ENCODE measurements around the gene STMND1.

The STMND1 gene

DNA sequence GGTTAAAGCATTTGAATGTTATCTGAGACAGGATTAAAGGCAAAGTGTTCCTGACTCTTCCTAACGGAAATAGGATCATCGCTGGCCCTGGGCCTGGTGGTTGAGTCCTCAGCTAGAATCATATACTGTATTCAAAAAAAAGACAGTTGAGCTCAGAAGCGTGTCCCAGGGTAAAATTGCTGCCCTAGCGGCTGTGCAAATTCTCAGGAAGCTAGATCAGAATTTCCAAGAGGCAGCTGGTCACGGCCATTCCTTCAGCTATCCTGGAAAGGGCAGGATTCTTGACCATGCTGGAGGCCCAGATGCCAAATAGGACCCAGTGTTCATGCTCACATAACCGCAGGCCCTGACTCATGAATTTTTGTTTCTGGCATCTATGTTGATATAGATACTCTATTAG lies 67.4 kb downstream of the STMND1 start:
- Histone ChIP-seq H3K14ac (ENCODE audit: low read length) (no peak overlapping the region), H4K8ac (ENCODE audit: low read depth, low read length) (no peak overlapping the region), H3K18ac (ENCODE audit: low read length) (no peak overlapping the region), H2AK5ac (ENCODE audit: low read depth, low read length) (no peak overlapping the region), H3K23ac (ENCODE audit: low read depth, low read length, poor library complexity) (no peak overlapping the region), H3K4me1 (ENCODE audit: control insufficient read depth in 2 of 2, insufficient read depth in 1 of 2, low read depth in 1 of 2, low read length in 2 of 2) (no peaks in the 10 kb centered on the region), H2BK12ac (ENCODE audit: low read length) (no peak overlapping the region), H2BK5ac (ENCODE audit: low read length) (no peak overlapping the region), H3K4me3 (ENCODE audit: low read length in 2 of 2) (no peak overlapping the region), H3K4ac (ENCODE audit: low read length) (no peak overlapping the region), H2BK120ac (ENCODE audit: low read depth, low read length) (no peak overlapping the region), H3K4me2 (ENCODE audit: insufficient read depth, low read length, poor library complexity, severe bottlenecking) (no peak overlapping the region), H2BK15ac (ENCODE audit: low read length) (no peak overlapping the region), H3K27ac (replicated peaks; ENCODE audit: low read length) (no peak overlapping the region), H3K9ac (ENCODE audit: low read depth, low read length, poor library complexity) (no peak overlapping the region), H2AFZ (ENCODE audit: low read length) (no peak overlapping the region), H3K79me1 (ENCODE audit: low read depth, low read length) (no peaks in the 10 kb centered on the region), H4K91ac (ENCODE audit: low read depth, low read length, poor library complexity) (no peak overlapping the region), H3K9me3 (replicated peaks in 1 of 2; ENCODE audit: control insufficient read depth in 2 of 2, insufficient read depth in 1 of 2, low read depth in 1 of 2, low read length in 2 of 2) (no peaks in the 10 kb centered on the region), H3K27me3 (ENCODE audit: control insufficient read depth in 3 of 3, insufficient read depth in 3 of 3, low read depth in 1 of 3, low read length in 3 of 3) (no peaks in the 10 kb centered on the region), H3K36me3 (replicated peaks in 1 of 2; ENCODE audit: control insufficient read depth in 2 of 2, insufficient read depth in 2 of 2, low read length in 2 of 2) (no peaks in the 10 kb centered on the region)
- DNase-seq (ENCODE audit: low spot score): no peak
- no CpG with 5 or more reads among the region's 6 CpGs for WGBS, 2 donors (ENCODE audit: extremely low coverage in 2 of 2, insufficient read length in 2 of 2, insufficient replicate concordance in 1 of 2)

DNA sequence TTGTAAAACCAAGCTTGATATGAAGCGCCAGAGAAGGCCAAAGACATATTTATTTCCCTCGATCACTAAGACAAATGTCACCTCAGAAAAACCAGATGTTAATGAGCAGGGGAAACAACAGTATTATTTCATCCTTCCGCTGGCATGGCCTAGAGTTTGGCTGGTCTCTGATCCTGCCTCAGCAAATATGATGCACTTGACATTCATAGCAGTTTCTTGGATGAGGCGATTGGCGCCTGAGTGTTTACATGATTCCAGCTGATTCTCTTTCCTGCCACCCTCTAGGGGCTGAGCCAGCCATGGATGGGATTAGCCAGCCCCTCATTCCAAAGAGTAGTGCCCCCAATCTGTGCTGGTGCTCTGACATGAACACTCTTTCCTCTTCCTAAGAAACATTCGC lies 67.9 kb downstream of the STMND1 start:
- no peak overlapping the region for H3K18ac ChIP-seq (ENCODE audit: low read length)
- H3K4me2 ChIP-seq (ENCODE audit: insufficient read depth, low read length, poor library complexity, severe bottlenecking): no peak overlapping the region
- H3K4me3 ChIP-seq (ENCODE audit: low read length in 2 of 2): no peak overlapping the region
- H2BK12ac ChIP-seq (ENCODE audit: low read length): no peak overlapping the region
- H3K23ac ChIP-seq (ENCODE audit: low read depth, low read length, poor library complexity): no peak overlapping the region
- H3K9ac ChIP-seq (ENCODE audit: low read depth, low read length, poor library complexity): no peak overlapping the region
- no peak overlapping the region for H3K27ac ChIP-seq (replicated peaks; ENCODE audit: low read length)
- H3K4ac ChIP-seq (ENCODE audit: low read length): no peak overlapping the region
- H3K27me3 ChIP-seq (ENCODE audit: control insufficient read depth in 3 of 3, insufficient read depth in 3 of 3, low read depth in 1 of 3, low read length in 3 of 3): no peaks in the 10 kb centered on the region
- no peak overlapping the region for H4K91ac ChIP-seq (ENCODE audit: low read depth, low read length, poor library complexity)
- H2AK5ac ChIP-seq (ENCODE audit: low read depth, low read length): no peak overlapping the region
- WGBS, 2 donors (ENCODE audit: extremely low coverage in 2 of 2, insufficient read length in 2 of 2, insufficient replicate concordance in 1 of 2): no CpG with 5 or more reads among the region's 6 CpGs
- no peak overlapping the region for H3K14ac ChIP-seq (ENCODE audit: low read length)
- no peak overlapping the region for H2BK120ac ChIP-seq (ENCODE audit: low read depth, low read length)
- no peaks in the 10 kb centered on the region for H3K9me3 ChIP-seq (replicated peaks in 1 of 2; ENCODE audit: control insufficient read depth in 2 of 2, insufficient read depth in 1 of 2, low read depth in 1 of 2, low read length in 2 of 2)
- H3K79me1 ChIP-seq (ENCODE audit: low read depth, low read length): no peaks in the 10 kb centered on the region
- no peak overlapping the region for H2AFZ ChIP-seq (ENCODE audit: low read length)
- H2BK15ac ChIP-seq (ENCODE audit: low read length): no peak overlapping the region
- H4K8ac ChIP-seq (ENCODE audit: low read depth, low read length): no peak overlapping the region
- H3K36me3 ChIP-seq (replicated peaks in 1 of 2; ENCODE audit: control insufficient read depth in 2 of 2, insufficient read depth in 2 of 2, low read length in 2 of 2): no peaks in the 10 kb centered on the region
- H3K4me1 ChIP-seq (ENCODE audit: control insufficient read depth in 2 of 2, insufficient read depth in 1 of 2, low read depth in 1 of 2, low read length in 2 of 2): no peaks in the 10 kb centered on the region
- H2BK5ac ChIP-seq (ENCODE audit: low read length): no peak overlapping the region
- no peak for DNase-seq (ENCODE audit: low spot score)

DNA sequence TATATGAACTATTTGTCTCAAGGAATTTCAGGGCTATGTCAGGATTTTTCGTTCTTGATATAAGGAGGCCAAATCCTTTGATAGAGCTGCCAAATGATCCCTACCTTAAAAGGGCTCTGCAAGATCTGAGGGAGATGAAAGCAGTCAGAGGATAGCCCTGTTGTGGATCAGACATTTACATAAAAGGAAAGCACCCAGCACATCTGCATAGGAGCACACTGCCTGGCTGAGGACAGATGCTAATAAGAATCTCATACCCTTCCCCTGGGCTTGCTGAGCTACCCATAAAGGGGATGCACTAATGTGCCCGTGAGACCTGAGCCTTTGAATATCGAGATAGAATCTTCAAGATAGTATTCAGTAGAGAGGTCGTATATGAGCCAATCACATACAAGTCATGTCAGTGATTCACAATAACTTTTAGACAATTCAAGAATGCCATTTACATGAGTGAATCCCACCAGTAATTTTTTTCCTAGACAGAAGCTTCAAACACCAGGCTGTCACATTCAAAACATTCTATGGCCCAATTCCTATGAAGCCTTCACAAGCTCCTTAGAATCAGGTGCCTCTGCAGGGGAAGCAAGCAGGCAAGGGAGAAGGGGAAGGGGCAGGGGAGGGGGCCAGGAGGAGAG lies 71.1 kb downstream of the STMND1 start:
- no CpG with 5 or more reads among the region's 4 CpGs for WGBS, 2 donors (ENCODE audit: extremely low coverage in 2 of 2, insufficient read length in 2 of 2, insufficient replicate concordance in 1 of 2)
- Histone ChIP-seq H3K14ac (ENCODE audit: low read length) (no peak overlapping the region), H2BK15ac (ENCODE audit: low read length) (no peak overlapping the region)

DNA sequence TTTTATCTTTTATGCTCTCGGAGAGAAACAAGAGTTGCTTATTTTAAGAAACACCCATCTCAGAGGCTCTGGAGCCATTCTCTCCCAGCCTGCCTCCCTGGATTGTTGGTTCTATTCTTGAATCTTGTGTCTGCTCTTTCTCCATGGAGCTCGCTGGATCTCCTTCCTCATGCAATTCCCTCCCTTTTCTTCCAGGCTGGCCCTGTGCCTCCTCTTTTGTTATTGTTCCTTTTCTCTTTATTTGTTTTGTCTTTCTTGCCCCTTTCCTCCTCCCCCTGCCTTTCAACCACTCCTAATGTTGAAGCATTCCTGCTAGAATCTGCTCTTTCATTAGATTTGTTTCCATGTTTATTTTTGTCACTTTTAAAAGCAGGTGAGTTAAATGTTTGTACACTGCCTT lies 76.5 kb downstream of the STMND1 start:
- H2AK5ac ChIP-seq (ENCODE audit: low read depth, low read length): no peak overlapping the region
- no peak overlapping the region for H3K14ac ChIP-seq (ENCODE audit: low read length)
- H2BK120ac ChIP-seq (ENCODE audit: low read depth, low read length): no peak overlapping the region
- H4K8ac ChIP-seq (ENCODE audit: low read depth, low read length): no peak overlapping the region
- H2AFZ ChIP-seq (ENCODE audit: low read length): no peak overlapping the region
- WGBS, 2 donors (ENCODE audit: extremely low coverage in 2 of 2, insufficient read length in 2 of 2, insufficient replicate concordance in 1 of 2): no CpG with 5 or more reads among the region's 2 CpGs
- no peaks in the 10 kb centered on the region for H3K4me1 ChIP-seq (ENCODE audit: control insufficient read depth in 2 of 2, insufficient read depth in 1 of 2, low read depth in 1 of 2, low read length in 2 of 2)
- H3K27me3 ChIP-seq (ENCODE audit: control insufficient read depth in 3 of 3, insufficient read depth in 3 of 3, low read depth in 1 of 3, low read length in 3 of 3): no peaks in the 10 kb centered on the region
- no peak overlapping the region for H3K4me2 ChIP-seq (ENCODE audit: insufficient read depth, low read length, poor library complexity, severe bottlenecking)
- H3K4me3 ChIP-seq (ENCODE audit: low read length in 2 of 2): no peak overlapping the region
- H3K18ac ChIP-seq (ENCODE audit: low read length): no peak overlapping the region
- DNase-seq (ENCODE audit: low spot score): no peak
- no peaks in the 10 kb centered on the region for H3K79me1 ChIP-seq (ENCODE audit: low read depth, low read length)
- H3K23ac ChIP-seq (ENCODE audit: low read depth, low read length, poor library complexity): no peak overlapping the region
- H2BK5ac ChIP-seq (ENCODE audit: low read length): no peak overlapping the region
- no peak overlapping the region for H3K27ac ChIP-seq (replicated peaks; ENCODE audit: low read length)
- H2BK12ac ChIP-seq (ENCODE audit: low read length): no peak overlapping the region
- no peaks in the 10 kb centered on the region for H3K36me3 ChIP-seq (replicated peaks in 1 of 2; ENCODE audit: control insufficient read depth in 2 of 2, insufficient read depth in 2 of 2, low read length in 2 of 2)
- H3K4ac ChIP-seq (ENCODE audit: low read length): no peak overlapping the region
- no peak overlapping the region for H2BK15ac ChIP-seq (ENCODE audit: low read length)
- H3K9me3 ChIP-seq (replicated peaks in 1 of 2; ENCODE audit: control insufficient read depth in 2 of 2, insufficient read depth in 1 of 2, low read depth in 1 of 2, low read length in 2 of 2): peaks cover 0 to 2% of the 10 kb centered on the region in 2 donors
- no peak overlapping the region for H4K91ac ChIP-seq (ENCODE audit: low read depth, low read length, poor library complexity)
- no peak overlapping the region for H3K9ac ChIP-seq (ENCODE audit: low read depth, low read length, poor library complexity)

More for the DNA sequence above, 71.1 kb downstream of the STMND1 start:
- Histone ChIP-seq H4K8ac (ENCODE audit: low read depth, low read length) (no peak overlapping the region), H4K91ac (ENCODE audit: low read depth, low read length, poor library complexity) (no peak overlapping the region), H3K4me2 (ENCODE audit: insufficient read depth, low read length, poor library complexity, severe bottlenecking) (no peak overlapping the region), H3K4ac (ENCODE audit: low read length) (no peak overlapping the region), H3K18ac (ENCODE audit: low read length) (no peak overlapping the region), H3K4me3 (ENCODE audit: low read length in 2 of 2) (no peak overlapping the region), H3K9me3 (replicated peaks in 1 of 2; ENCODE audit: control insufficient read depth in 2 of 2, insufficient read depth in 1 of 2, low read depth in 1 of 2, low read length in 2 of 2) (peaks cover 0 to 2% of the 10 kb centered on the region in 2 donors), H2BK5ac (ENCODE audit: low read length) (no peak overlapping the region), H3K27ac (replicated peaks; ENCODE audit: low read length) (no peak overlapping the region), H3K36me3 (replicated peaks in 1 of 2; ENCODE audit: control insufficient read depth in 2 of 2, insufficient read depth in 2 of 2, low read length in 2 of 2) (no peaks in the 10 kb centered on the region), H2BK120ac (ENCODE audit: low read depth, low read length) (no peak overlapping the region), H2BK12ac (ENCODE audit: low read length) (no peak overlapping the region), H3K23ac (ENCODE audit: low read depth, low read length, poor library complexity) (no peak overlapping the region), H3K27me3 (ENCODE audit: control insufficient read depth in 3 of 3, insufficient read depth in 3 of 3, low read depth in 1 of 3, low read length in 3 of 3) (no peaks in the 10 kb centered on the region), H3K9ac (ENCODE audit: low read depth, low read length, poor library complexity) (no peak overlapping the region), H3K4me1 (ENCODE audit: control insufficient read depth in 2 of 2, insufficient read depth in 1 of 2, low read depth in 1 of 2, low read length in 2 of 2) (no peaks in the 10 kb centered on the region), H3K79me1 (ENCODE audit: low read depth, low read length) (no peaks in the 10 kb centered on the region), H2AK5ac (ENCODE audit: low read depth, low read length) (no peak overlapping the region), H2AFZ (ENCODE audit: low read length) (no peak overlapping the region)
- DNase-seq (ENCODE audit: low spot score): no peak

Data from neuronal stem cell (in vitro differentiated cells).